Measurements from ENCODE around the gene BCAS4.

The BCAS4 gene

GRCh38 chr20:50810063-50810462 is 15.2 kb downstream of the BCAS4 start:
- Histone ChIP-seq H3K4me2 (ENCODE audit: insufficient read depth, low read length) (no peak overlapping the region), H2AFZ (ENCODE audit: low read depth, low read length) (no peak overlapping the region), H3K27ac (ENCODE audit: low read length) (no peak overlapping the region), H3K9ac (ENCODE audit: low read depth, low read length) (no peak overlapping the region), H3K79me2 (ENCODE audit: insufficient read depth, low read length) (no peaks in the 10 kb centered on the region), H3K36me3 (ENCODE audit: insufficient read depth, low read length) (no peaks in the 10 kb centered on the region), H3K27me3 (ENCODE audit: insufficient read depth, low read length, poor library complexity) (peaks cover 13% of the 10 kb centered on the region), H3K9me3 (ENCODE audit: insufficient read depth, low read length, severe bottlenecking) (no peaks in the 10 kb centered on the region), H3K4me1 (ENCODE audit: insufficient read depth, low read length) (no peaks in the 10 kb centered on the region), H3K4me3 (ENCODE audit: low read depth in 1 of 2, low read length in 2 of 2) (no peak overlapping the region), H4K20me1 (ENCODE audit: insufficient read depth, low read length) (no peaks in the 10 kb centered on the region)
- ATAC-seq (ENCODE audit: insufficient read depth, low read depth), result no peak
- no peak for TF ChIP-seq EZH2 (IDR thresholded peaks at IDR 0.05; ENCODE audit: borderline replicate concordance, low read depth, low read length, severe bottlenecking)
- TF ChIP-seq CTCF (IDR thresholded peaks at IDR 0.05; ENCODE audit: borderline replicate concordance, extremely low read depth, low read length, poor library complexity, severe bottlenecking), result no peak
- DNase-seq, result no peak

GRCh38 chr20:50810842-50811241 is 16.0 kb downstream of the BCAS4 start:
- H3K4me2 ChIP-seq (ENCODE audit: insufficient read depth, low read length), result no peak overlapping the region
- H3K9ac ChIP-seq (ENCODE audit: low read depth, low read length), result no peak overlapping the region
- TF ChIP-seq EZH2 (IDR thresholded peaks at IDR 0.05; ENCODE audit: borderline replicate concordance, low read depth, low read length, severe bottlenecking), result no peak
- TF ChIP-seq CTCF (IDR thresholded peaks at IDR 0.05; ENCODE audit: borderline replicate concordance, extremely low read depth, low read length, poor library complexity, severe bottlenecking), result no peak
- no peaks in the 10 kb centered on the region for H4K20me1 ChIP-seq (ENCODE audit: insufficient read depth, low read length)
- H3K4me3 ChIP-seq (ENCODE audit: low read depth in 1 of 2, low read length in 2 of 2), result no peak overlapping the region
- no peaks in the 10 kb centered on the region for H3K4me1 ChIP-seq (ENCODE audit: insufficient read depth, low read length)
- peaks cover 6% of the 10 kb centered on the region for H3K27me3 ChIP-seq (ENCODE audit: insufficient read depth, low read length, poor library complexity)
- no peaks in the 10 kb centered on the region for H3K79me2 ChIP-seq (ENCODE audit: insufficient read depth, low read length)
- DNase-seq (no peak), ATAC-seq (ENCODE audit: insufficient read depth, low read depth) (no peak)
- no peak overlapping the region for H3K27ac ChIP-seq (ENCODE audit: low read length)
- H3K36me3 ChIP-seq (ENCODE audit: insufficient read depth, low read length), result no peaks in the 10 kb centered on the region
- H2AFZ ChIP-seq (ENCODE audit: low read depth, low read length), result no peak overlapping the region
- no peaks in the 10 kb centered on the region for H3K9me3 ChIP-seq (ENCODE audit: insufficient read depth, low read length, severe bottlenecking)

- Histone ChIP-seq H3K79me2 (ENCODE audit: insufficient read depth, low read length) (no peaks in the 10 kb centered on the region), H3K27ac (ENCODE audit: low read length) (no peak overlapping the region), H3K4me2 (ENCODE audit: insufficient read depth, low read length) (no peak overlapping the region), H3K9me3 (ENCODE audit: insufficient read depth, low read length, severe bottlenecking) (no peaks in the 10 kb centered on the region), H3K9ac (ENCODE audit: low read depth, low read length) (no peak overlapping the region), H3K27me3 (ENCODE audit: insufficient read depth, low read length, poor library complexity) (no peaks in the 10 kb centered on the region), H3K36me3 (ENCODE audit: insufficient read depth, low read length) (no peaks in the 10 kb centered on the region), H2AFZ (ENCODE audit: low read depth, low read length) (no peak overlapping the region), H4K20me1 (ENCODE audit: insufficient read depth, low read length) (no peaks in the 10 kb centered on the region), H3K4me1 (ENCODE audit: insufficient read depth, low read length) (no peaks in the 10 kb centered on the region), H3K4me3 (ENCODE audit: low read depth in 1 of 2, low read length in 2 of 2) (no peak overlapping the region)
- DNase-seq (no peak), ATAC-seq (ENCODE audit: insufficient read depth, low read depth) (no peak)
- TF ChIP-seq CTCF (IDR thresholded peaks at IDR 0.05; ENCODE audit: borderline replicate concordance, extremely low read depth, low read length, poor library complexity, severe bottlenecking) (no peak), EZH2 (IDR thresholded peaks at IDR 0.05; ENCODE audit: borderline replicate concordance, low read depth, low read length, severe bottlenecking) (no peak)
Measured at GRCh38 chr20:50813101-50813643, 18.3 kb downstream of the BCAS4 start.

GRCh38 chr20:50813801-50814200 is 18.9 kb downstream of the BCAS4 start:
- Histone ChIP-seq H3K36me3 (ENCODE audit: insufficient read depth, low read length) (no peaks in the 10 kb centered on the region), H2AFZ (ENCODE audit: low read depth, low read length) (no peak overlapping the region), H3K27me3 (ENCODE audit: insufficient read depth, low read length, poor library complexity) (no peaks in the 10 kb centered on the region), H3K9me3 (ENCODE audit: insufficient read depth, low read length, severe bottlenecking) (no peaks in the 10 kb centered on the region), H4K20me1 (ENCODE audit: insufficient read depth, low read length) (no peaks in the 10 kb centered on the region), H3K4me2 (ENCODE audit: insufficient read depth, low read length) (no peak overlapping the region), H3K4me3 (ENCODE audit: low read depth in 1 of 2, low read length in 2 of 2) (no peak overlapping the region), H3K79me2 (ENCODE audit: insufficient read depth, low read length) (no peaks in the 10 kb centered on the region), H3K27ac (ENCODE audit: low read length) (no peak overlapping the region), H3K9ac (ENCODE audit: low read depth, low read length) (no peak overlapping the region), H3K4me1 (ENCODE audit: insufficient read depth, low read length) (no peaks in the 10 kb centered on the region)
- TF ChIP-seq EZH2 (IDR thresholded peaks at IDR 0.05; ENCODE audit: borderline replicate concordance, low read depth, low read length, severe bottlenecking), result no peak
- TF ChIP-seq CTCF (IDR thresholded peaks at IDR 0.05; ENCODE audit: borderline replicate concordance, extremely low read depth, low read length, poor library complexity, severe bottlenecking), result no peak
- DNase-seq (no peak), ATAC-seq (ENCODE audit: insufficient read depth, low read depth) (no peak)

Data from DND-41 (cell line).